Fibroblast of gingiva (primary cell): ENCODE data around the gene S100A5.
"Not testable (repeated sequence)": the region's sequence is repeated elsewhere in the genome, so short reads cannot be mapped to it uniquely, and the experiment has no call there.

Source experiments
- DNase-seq: peaks from one replicate; pipeline ENCODE4 v3.0.0-alpha.2; 2011; ENCODE audit warnings: low read depth

The S100A5 gene

GRCh38 chr1:153540394-153541361, at the start of gene S100A5:
S100A5 (minus strand) TSS chr1:153540934; CDS start chr1:153540191, 743 bp downstream.
- DNase-seq = no peak

GRCh38 chr1:153588482-153588881, 47.7 kb upstream of the S100A5 start:
- no peak for DNase-seq

GRCh38 chr1:153588033-153588432, 47.3 kb upstream of the S100A5 start:
- not testable (repeated sequence) for DNase-seq

GRCh38 chr1:153587314-153587713, 46.6 kb upstream of the S100A5 start:
- no peak for DNase-seq

GRCh38 chr1:153586347-153586746, 45.6 kb upstream of the S100A5 start:
- DNase-seq = no peak

GRCh38 chr1:153585006-153585405, 44.3 kb upstream of the S100A5 start:
- DNase-seq = no peak

GRCh38 chr1:153583976-153584375, 43.2 kb upstream of the S100A5 start:
- DNase-seq = no peak

GRCh38 chr1:153583514-153583913, 42.8 kb upstream of the S100A5 start:
- DNase-seq = not testable (repeated sequence)

- DNase-seq = not testable (repeated sequence)
These were observed 42.1 kb upstream of the S100A5 start for GRCh38 chr1:153582836-153583235.

- DNase-seq = no peak
These were observed 38.2 kb upstream of the S100A5 start for GRCh38 chr1:153578936-153579335.

- DNase-seq = no peak
These were observed 37.8 kb upstream of the S100A5 start for GRCh38 chr1:153578490-153578889.

- DNase-seq = no peak
These were observed 36.9 kb upstream of the S100A5 start for GRCh38 chr1:153577624-153578051.

- no peak for DNase-seq
These were observed 36.4 kb upstream of the S100A5 start for GRCh38 chr1:153577138-153577537.

GRCh38 chr1:153575497-153575896, 34.8 kb upstream of the S100A5 start:
- not testable (repeated sequence) for DNase-seq

GRCh38 chr1:153575081-153575491, 34.4 kb upstream of the S100A5 start:
- not testable (repeated sequence) for DNase-seq

GRCh38 chr1:153573351-153573750, 32.6 kb upstream of the S100A5 start:
- DNase-seq = no peak

- peak; percentile 80 for DNase-seq
These were observed 31.9 kb upstream of the S100A5 start for GRCh38 chr1:153572569-153573015.

GRCh38 chr1:153571706-153572105, 31.0 kb upstream of the S100A5 start:
- DNase-seq = no peak

GRCh38 chr1:153570874-153571273, 30.1 kb upstream of the S100A5 start:
- no peak for DNase-seq

- DNase-seq = no peak
These were observed 28.7 kb upstream of the S100A5 start for GRCh38 chr1:153569465-153569864.

- DNase-seq = peak; percentile 71
These were observed 27.8 kb upstream of the S100A5 start for GRCh38 chr1:153568367-153569099.

- no peak for DNase-seq
These were observed 27.1 kb upstream of the S100A5 start for GRCh38 chr1:153567621-153568366.
